HG03135 (cell line): ENCODE results near the gene THRB.

Experiments
- ATAC-seq: cut with Tn5 transposase; IDR thresholded peaks from one replicate; pipeline ENCODE4 v1.9.1; 2021; ENCODE audit warnings: mild to moderate bottlenecking, moderate library complexity; ENCODE audit not compliant: unreplicated experiment

Gene THRB

GRCh38 chr3:24359102-24359501 is 135.5 kb downstream of the THRB start:
- no peak for ATAC-seq

- ATAC-seq = no peak
Observed at GRCh38 chr3:24357635-24358034, 137.0 kb downstream of the THRB start.

- no peak for ATAC-seq
Observed at GRCh38 chr3:24355806-24356205, 138.8 kb downstream of the THRB start.

GRCh38 chr3:24354230-24354629 is 140.4 kb downstream of the THRB start:
- no peak for ATAC-seq

GRCh38 chr3:24352893-24353553 is 141.6 kb downstream of the THRB start:
- ATAC-seq = no peak

- no peak for ATAC-seq
Observed at GRCh38 chr3:24351779-24352469, 142.7 kb downstream of the THRB start.

GRCh38 chr3:24349367-24350019 is 145.2 kb downstream of the THRB start:
- no peak for ATAC-seq

- no peak for ATAC-seq
Observed at GRCh38 chr3:24348348-24348747, 146.3 kb downstream of the THRB start.

GRCh38 chr3:24344784-24345439 is 149.7 kb downstream of the THRB start:
- ATAC-seq = no peak

- no peak for ATAC-seq
Observed at GRCh38 chr3:24343084-24343783, 151.4 kb downstream of the THRB start.

GRCh38 chr3:24342275-24342674 is 152.4 kb downstream of the THRB start:
- ATAC-seq = no peak

GRCh38 chr3:24341668-24342067 is 153.0 kb downstream of the THRB start:
- no peak for ATAC-seq

GRCh38 chr3:24340966-24341365 is 153.7 kb downstream of the THRB start:
- no peak for ATAC-seq

- no peak for ATAC-seq
Observed at GRCh38 chr3:24340161-24340560, 154.5 kb downstream of the THRB start.

GRCh38 chr3:24339266-24339825 is 155.3 kb downstream of the THRB start:
- no peak for ATAC-seq

- no peak for ATAC-seq
Observed at GRCh38 chr3:24338409-24339130, 156.1 kb downstream of the THRB start.

- ATAC-seq = no peak
Observed at GRCh38 chr3:24336101-24336500, 158.5 kb downstream of the THRB start.

- ATAC-seq = no peak
Observed at GRCh38 chr3:24332092-24332491, 162.6 kb downstream of the THRB start.

- ATAC-seq = no peak
Observed at GRCh38 chr3:24323272-24323671, 171.4 kb downstream of the THRB start.

- no peak for ATAC-seq
Observed at GRCh38 chr3:24320601-24321000, 174.0 kb downstream of the THRB start.
